SK-N-SH treated with all-trans-retinoic acid at 6 μM for 48 hours (cell line): ENCODE data around the gene ALS2CL.

ENCODE experiments used
- GLIS3 ChIP-seq: fragments of 250-450 bp; sonication (Bioruptor Pico); IDR thresholded peaks from 2 replicates; pipeline ENCODE4 v1.5.0; 2020; ENCODE audit warnings: mild to moderate bottlenecking, moderate library complexity
- RARB ChIP-seq: fragments of 250-450 bp; sonication (Bioruptor Pico); IDR thresholded peaks from 2 replicates; pipeline ENCODE4 v1.8.0; 2021; ENCODE audit warnings: mild to moderate bottlenecking, moderate library complexity
- ZFP3 ChIP-seq: fragments of 250-450 bp; sonication (Bioruptor Pico); IDR thresholded peaks from 2 replicates; pipeline ENCODE4 v1.5.0; 2020; ENCODE audit warnings: mild to moderate bottlenecking, moderate library complexity
- ZFP30 ChIP-seq: fragments of 450-650 bp; formaldehyde crosslinking; IDR thresholded peaks from 2 replicates; pipeline ENCODE4 v1.5.0; 2022; ENCODE audit warnings: mild to moderate bottlenecking, moderate library complexity
- TF ChIP-seq, protein P1 (sequence below): fragments of 250-450 bp; sonication (Bioruptor Pico); IDR thresholded peaks from 2 replicates; pipeline ENCODE4 v1.8.0; 2020; ENCODE audit warnings: mild to moderate bottlenecking, moderate library complexity, borderline replicate concordance
- TF ChIP-seq, protein P2 (sequence below): fragments of 250-450 bp; sonication (Bioruptor Pico); IDR thresholded peaks from 2 replicates; pipeline ENCODE4 v1.5.0; 2020; ENCODE audit warnings: mild to moderate bottlenecking, moderate library complexity
- TF ChIP-seq, protein P3 (sequence below): fragments of 250-450 bp; sonication (Bioruptor Pico); IDR thresholded peaks from 2 replicates; pipeline ENCODE4 v1.5.1; 2020; ENCODE audit warnings: low read depth, mild to moderate bottlenecking, moderate library complexity

DNA sequence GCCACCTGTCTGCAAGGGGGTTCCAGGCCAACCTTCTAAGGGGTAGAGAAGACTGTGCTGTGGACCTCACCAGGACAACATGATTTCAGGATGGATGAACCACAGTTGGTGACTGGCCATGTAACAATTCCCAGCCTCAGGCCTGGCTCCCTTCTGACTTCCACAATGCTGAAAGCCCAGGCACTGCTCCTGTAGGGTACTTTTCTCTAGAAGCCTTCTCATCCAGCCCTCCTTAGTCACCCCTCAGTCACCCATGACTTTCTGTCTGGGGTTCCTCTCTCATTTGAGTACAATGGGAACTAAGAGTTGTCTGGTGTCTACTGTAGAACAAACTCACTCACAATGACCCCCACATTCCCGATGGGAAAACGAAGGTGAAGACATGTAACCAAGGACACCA, 8.6 kb downstream of the ALS2CL start:
- TF ChIP-seq, protein P1, sequence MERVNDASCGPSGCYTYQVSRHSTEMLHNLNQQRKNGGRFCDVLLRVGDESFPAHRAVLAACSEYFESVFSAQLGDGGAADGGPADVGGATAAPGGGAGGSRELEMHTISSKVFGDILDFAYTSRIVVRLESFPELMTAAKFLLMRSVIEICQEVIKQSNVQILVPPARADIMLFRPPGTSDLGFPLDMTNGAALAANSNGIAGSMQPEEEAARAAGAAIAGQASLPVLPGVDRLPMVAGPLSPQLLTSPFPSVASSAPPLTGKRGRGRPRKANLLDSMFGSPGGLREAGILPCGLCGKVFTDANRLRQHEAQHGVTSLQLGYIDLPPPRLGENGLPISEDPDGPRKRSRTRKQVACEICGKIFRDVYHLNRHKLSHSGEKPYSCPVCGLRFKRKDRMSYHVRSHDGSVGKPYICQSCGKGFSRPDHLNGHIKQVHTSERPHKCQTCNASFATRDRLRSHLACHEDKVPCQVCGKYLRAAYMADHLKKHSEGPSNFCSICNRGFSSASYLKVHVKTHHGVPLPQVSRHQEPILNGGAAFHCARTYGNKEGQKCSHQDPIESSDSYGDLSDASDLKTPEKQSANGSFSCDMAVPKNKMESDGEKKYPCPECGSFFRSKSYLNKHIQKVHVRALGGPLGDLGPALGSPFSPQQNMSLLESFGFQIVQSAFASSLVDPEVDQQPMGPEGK, result no peak
- TF ChIP-seq, protein P2, sequence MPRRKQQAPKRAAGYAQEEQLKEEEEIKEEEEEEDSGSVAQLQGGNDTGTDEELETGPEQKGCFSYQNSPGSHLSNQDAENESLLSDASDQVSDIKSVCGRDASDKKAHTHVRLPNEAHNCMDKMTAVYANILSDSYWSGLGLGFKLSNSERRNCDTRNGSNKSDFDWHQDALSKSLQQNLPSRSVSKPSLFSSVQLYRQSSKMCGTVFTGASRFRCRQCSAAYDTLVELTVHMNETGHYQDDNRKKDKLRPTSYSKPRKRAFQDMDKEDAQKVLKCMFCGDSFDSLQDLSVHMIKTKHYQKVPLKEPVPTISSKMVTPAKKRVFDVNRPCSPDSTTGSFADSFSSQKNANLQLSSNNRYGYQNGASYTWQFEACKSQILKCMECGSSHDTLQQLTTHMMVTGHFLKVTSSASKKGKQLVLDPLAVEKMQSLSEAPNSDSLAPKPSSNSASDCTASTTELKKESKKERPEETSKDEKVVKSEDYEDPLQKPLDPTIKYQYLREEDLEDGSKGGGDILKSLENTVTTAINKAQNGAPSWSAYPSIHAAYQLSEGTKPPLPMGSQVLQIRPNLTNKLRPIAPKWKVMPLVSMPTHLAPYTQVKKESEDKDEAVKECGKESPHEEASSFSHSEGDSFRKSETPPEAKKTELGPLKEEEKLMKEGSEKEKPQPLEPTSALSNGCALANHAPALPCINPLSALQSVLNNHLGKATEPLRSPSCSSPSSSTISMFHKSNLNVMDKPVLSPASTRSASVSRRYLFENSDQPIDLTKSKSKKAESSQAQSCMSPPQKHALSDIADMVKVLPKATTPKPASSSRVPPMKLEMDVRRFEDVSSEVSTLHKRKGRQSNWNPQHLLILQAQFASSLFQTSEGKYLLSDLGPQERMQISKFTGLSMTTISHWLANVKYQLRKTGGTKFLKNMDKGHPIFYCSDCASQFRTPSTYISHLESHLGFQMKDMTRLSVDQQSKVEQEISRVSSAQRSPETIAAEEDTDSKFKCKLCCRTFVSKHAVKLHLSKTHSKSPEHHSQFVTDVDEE (CRISPR knock-in tag), result no peak
- no peak for TF ChIP-seq ZFP3
- TF ChIP-seq ZFP30 (CRISPR knock-in tag), result no peak
- no peak for TF ChIP-seq RARB (CRISPR knock-in tag)
- no peak for TF ChIP-seq GLIS3 (CRISPR knock-in tag)
- TF ChIP-seq, protein P3, sequence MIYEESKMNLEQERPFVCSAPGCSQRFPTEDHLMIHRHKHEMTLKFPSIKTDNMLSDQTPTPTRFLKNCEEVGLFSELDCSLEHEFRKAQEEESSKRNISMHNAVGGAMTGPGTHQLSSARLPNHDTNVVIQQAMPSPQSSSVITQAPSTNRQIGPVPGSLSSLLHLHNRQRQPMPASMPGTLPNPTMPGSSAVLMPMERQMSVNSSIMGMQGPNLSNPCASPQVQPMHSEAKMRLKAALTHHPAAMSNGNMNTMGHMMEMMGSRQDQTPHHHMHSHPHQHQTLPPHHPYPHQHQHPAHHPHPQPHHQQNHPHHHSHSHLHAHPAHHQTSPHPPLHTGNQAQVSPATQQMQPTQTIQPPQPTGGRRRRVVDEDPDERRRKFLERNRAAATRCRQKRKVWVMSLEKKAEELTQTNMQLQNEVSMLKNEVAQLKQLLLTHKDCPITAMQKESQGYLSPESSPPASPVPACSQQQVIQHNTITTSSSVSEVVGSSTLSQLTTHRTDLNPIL (CRISPR knock-in tag), result no peak
